Measurements from ENCODE around the gene CEMIP2.
A peak's percentile ranks its signal among the peaks of the same experiment; 100 is the strongest.
"Not testable (repeated sequence)": the region's sequence is repeated elsewhere in the genome, so short reads cannot be mapped to it uniquely, and the experiment has no call there.

CEMIP2 gene

DNA sequence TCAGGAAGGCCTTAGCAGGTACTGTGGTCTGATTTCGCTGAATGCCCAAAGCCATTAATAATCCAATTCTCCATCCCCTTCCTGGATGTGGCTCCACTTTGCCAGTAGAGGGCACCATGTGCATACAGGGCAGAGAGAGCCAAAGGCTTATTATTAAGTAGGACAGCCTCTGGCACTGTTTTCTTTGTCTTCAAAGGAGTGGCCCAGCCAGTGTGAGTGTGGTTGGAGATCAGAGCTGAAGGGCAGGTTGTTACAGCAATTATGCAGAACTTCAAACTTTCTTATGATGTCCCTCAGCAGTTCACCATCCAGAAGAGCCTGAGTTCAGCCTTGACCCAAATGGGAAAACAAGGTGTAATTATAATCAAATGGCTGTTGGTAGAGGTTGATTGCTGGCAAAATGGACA lies 38.6 kb upstream of the CEMIP2 start:
- TF ChIP-seq, protein P1, sequence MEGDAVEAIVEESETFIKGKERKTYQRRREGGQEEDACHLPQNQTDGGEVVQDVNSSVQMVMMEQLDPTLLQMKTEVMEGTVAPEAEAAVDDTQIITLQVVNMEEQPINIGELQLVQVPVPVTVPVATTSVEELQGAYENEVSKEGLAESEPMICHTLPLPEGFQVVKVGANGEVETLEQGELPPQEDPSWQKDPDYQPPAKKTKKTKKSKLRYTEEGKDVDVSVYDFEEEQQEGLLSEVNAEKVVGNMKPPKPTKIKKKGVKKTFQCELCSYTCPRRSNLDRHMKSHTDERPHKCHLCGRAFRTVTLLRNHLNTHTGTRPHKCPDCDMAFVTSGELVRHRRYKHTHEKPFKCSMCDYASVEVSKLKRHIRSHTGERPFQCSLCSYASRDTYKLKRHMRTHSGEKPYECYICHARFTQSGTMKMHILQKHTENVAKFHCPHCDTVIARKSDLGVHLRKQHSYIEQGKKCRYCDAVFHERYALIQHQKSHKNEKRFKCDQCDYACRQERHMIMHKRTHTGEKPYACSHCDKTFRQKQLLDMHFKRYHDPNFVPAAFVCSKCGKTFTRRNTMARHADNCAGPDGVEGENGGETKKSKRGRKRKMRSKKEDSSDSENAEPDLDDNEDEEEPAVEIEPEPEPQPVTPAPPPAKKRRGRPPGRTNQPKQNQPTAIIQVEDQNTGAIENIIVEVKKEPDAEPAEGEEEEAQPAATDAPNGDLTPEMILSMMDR (IDR thresholded peaks at IDR 0.05): peak; percentile 98
- no peak for TF ChIP-seq ZFX (IDR thresholded peaks at IDR 0.05; ENCODE audit: borderline replicate concordance)
- no peak overlapping the region; the same call in 1 of the 2 replicates for H3K27ac ChIP-seq

DNA sequence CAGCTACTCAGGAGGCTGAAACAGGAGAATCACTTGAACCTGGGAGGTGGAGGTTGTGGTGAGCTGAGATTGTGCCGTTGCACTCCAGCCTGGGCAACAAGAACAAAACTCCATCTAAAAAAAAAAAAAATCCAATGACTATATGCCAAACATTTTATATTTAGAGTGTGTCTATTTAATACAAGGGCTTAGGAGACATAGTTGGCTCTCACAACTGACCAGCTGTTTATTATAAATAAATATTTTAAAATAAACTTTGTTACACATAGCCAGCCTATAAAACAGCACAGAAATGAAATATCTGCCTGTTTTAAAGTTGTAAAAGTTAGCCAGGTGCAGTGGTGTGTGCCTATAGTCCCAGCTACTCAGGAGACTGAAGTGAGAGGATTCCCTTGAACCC lies 36.8 kb upstream of the CEMIP2 start:
- not testable (repeated sequence) for H3K27ac ChIP-seq

DNA sequence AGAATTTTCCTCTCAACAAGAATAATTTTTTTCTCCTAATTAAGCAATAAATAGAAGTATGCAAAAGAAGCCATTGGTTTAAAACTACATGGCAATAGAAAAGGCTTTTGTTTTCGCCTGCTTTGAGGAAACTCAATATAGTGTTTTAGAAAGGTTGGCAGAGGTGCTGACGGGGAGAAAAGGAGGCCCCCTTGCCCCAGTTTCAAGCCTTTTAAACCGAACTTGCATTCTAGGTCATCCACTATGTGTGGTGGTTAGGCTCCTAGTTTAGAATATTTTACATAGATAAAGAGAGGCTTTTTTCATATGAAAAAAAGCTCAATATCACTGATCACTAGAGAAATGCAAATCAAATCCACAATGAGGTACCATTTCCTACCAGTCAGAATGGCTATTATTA lies 33.5 kb upstream of the CEMIP2 start:
- no peak for TF ChIP-seq ZFX (IDR thresholded peaks at IDR 0.05; ENCODE audit: borderline replicate concordance)
- TF ChIP-seq, protein P1 (IDR thresholded peaks at IDR 0.05): no peak
- no peak overlapping the region for H3K27ac ChIP-seq

DNA sequence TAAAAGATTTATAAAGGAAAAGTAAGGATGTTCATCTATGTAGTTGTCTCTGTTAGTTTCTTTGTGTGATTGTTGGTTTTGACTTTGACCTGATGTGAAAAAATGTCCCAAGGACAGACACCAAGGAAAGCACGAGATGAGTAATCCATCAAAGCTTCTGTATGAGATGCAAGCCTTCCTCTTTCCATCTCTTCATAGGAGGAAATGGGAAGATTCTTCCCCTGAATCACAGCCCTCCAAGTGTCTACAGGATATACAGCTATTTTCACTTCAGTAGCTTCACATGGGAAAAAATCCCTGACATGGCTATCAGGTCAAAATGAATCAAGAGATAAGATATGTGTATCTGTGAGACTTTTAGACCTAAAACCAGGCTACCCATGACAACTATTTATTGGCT lies 29.0 kb upstream of the CEMIP2 start:
- no peak overlapping the region for H3K27ac ChIP-seq
- no peak for TF ChIP-seq ZFX (IDR thresholded peaks at IDR 0.05; ENCODE audit: borderline replicate concordance)
- TF ChIP-seq, protein P1 (IDR thresholded peaks at IDR 0.05): no peak

DNA sequence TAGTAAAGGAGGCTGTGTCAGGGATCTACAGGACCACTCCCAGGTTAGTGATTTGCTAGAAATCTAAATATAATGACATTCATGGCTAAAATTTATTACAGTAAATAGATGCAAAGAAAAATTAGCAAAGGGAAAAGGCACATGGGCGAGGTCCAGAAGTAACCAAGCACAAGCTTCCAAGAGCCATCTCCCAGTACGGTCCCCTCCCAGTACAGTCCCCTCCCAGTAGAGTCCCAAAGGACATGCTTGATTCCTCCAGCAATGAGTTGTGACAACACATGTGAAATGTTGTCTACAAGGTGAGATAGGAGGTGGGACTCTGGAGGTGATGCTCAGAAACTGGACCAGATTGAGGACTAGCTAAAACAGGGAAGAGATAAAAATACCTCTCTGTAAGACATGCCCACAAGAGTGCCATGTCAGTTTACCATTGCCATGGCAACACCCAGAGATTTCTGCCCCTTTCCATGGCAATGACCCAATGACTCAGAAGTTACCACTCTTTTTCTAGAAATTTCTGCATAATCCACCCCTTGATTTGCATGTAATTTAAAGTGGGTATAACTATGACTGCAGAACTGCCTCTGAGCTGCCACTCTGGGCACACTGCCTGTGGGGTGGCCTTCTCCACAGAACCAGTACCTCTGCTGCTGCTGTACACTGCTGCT lies 27.9 kb upstream of the CEMIP2 start:
- TF ChIP-seq, protein P1 (IDR thresholded peaks at IDR 0.05): no peak
- no peak for TF ChIP-seq ZFX (IDR thresholded peaks at IDR 0.05; ENCODE audit: borderline replicate concordance)
- H3K27ac ChIP-seq: no peak overlapping the region

DNA sequence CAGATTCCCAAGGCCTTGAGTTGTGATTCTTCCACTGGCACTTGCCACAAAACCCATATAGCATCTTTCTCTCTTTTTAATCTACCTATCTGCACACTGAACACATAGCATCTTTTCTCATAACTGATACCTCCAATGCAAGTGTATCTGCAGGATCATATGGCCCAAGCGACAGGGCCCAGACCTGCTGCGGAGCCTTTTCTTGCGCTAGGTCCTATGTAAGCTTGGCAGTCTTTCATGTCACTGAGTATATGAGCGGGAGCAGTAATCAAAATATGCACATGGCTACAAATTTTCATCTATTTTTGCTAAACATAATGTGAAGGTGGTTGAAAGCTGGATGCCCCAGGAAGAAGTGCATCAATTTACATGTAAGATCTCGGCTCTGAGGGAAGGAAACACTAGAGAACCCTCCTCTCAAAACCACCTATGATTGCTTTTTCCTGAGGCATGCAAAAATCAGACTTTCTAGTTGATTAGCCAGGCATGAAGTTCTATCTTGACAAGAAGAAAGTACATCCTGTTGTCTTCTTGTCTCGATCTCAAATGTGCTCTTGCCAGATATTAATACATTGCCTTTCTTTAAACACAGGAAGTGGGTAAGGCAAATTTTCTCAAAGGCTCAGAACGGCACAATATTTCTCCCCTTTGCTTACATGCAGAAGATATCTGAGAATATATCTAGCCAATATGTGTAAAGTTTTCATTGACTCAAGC lies 26.9 kb upstream of the CEMIP2 start:
- H3K27ac ChIP-seq: no peak overlapping the region

DNA sequence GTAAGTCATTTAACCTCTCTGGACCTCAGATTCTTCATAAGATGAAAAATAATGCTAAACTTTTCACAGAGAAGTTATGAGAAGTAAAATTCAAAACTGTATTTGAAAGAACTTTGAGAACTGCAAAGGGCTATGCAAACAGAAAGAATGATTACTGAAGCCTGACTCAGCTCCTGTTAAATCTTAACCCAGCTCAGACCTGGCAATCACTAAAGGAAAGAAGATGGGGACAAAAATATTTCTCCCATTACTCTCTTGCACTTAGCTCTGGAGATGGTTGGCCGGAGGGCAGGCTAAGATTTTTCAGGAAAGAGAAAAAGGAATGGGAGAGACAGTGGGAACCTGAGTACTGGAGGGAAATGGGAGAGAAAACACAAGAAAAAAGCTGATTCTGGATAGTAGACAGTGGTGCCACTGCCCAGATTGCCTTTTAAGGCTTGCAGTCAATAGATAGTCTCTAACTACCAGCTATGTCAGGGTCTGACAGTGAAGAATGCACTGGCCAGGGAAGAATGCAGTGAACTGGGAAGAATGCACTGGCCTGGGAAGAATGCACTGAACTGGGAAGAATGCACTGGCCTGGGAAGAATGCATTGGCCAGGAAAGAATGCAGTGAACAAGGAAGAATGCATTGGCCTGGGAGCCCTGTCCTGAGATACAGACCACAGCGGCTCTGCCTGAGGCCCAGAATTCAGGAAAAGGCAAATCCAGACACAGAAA lies 25.2 kb upstream of the CEMIP2 start:
- TF ChIP-seq, protein P1 (IDR thresholded peaks at IDR 0.05): no peak
- TF ChIP-seq ZFX (IDR thresholded peaks at IDR 0.05; ENCODE audit: borderline replicate concordance): no peak
- H3K27ac ChIP-seq: no peak overlapping the region

More for the DNA sequence above, 26.9 kb upstream of the CEMIP2 start:
- TF ChIP-seq, protein P1 (IDR thresholded peaks at IDR 0.05): no peak
- no peak for TF ChIP-seq ZFX (IDR thresholded peaks at IDR 0.05; ENCODE audit: borderline replicate concordance)

All from 22Rv1 (cell line).